Stimulated activated naive CD4-positive, alpha-beta T cell treated with Interleukin-2 at 50 U/mL for 16 hours (primary cell): Measurements from ENCODE around the gene BMPER.

Source experiments
- DNase-seq: peaks from one replicate; lab custom pipeline; 2025; lab: John Stamatoyannopoulos, UW

The BMPER gene

GRCh38 chr7:34184466-34184865 lies 279.1 kb downstream of the BMPER start:
- no peak for DNase-seq

GRCh38 chr7:34187798-34188307 lies 282.5 kb downstream of the BMPER start:
- DNase-seq: no peak

DNA sequence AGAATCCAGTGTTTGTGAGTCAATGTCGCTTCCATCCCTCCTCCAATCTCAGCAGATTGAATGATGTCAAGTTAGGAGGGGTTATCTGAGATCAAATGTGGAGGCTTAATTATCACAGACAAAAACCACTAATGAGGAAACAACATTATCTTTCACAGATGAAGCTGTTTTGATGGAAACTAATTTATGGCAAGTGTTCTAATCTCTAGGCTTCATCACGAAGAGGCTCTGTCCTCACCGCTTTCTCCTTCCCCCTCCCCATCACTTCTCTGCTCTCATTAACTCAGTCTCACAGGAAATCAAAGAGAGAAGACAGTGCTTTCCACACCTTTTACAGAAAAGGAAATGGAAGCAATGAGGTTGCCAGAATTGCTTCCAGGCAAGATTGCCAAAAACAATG lies 283.7 kb downstream of the BMPER start:
- no peak for DNase-seq

- no peak for DNase-seq
Measured at GRCh38 chr7:34190299-34190698, 285.0 kb downstream of the BMPER start.

DNA sequence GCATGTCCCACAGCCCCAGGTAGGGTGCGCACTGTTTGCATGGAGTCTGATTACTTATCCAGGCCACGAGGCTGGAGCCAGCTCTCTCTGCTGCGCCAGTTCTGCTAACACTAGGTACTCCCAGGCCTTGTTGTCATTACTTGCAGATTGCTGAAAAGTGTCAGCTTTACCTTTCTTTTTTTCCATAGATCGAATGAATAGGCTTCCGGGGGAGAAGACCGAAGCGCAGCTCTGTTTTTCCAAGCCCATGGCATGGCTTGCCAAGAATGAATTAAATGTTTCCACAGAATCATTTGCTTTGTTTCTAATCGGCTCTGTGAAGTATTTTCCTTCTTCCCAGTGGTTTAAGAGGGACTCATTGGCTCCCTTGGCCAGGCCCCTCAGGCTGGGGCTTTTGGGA lies 285.8 kb downstream of the BMPER start:
- no peak for DNase-seq

- no peak for DNase-seq
Measured at GRCh38 chr7:34191771-34192479, 286.6 kb downstream of the BMPER start.

DNA sequence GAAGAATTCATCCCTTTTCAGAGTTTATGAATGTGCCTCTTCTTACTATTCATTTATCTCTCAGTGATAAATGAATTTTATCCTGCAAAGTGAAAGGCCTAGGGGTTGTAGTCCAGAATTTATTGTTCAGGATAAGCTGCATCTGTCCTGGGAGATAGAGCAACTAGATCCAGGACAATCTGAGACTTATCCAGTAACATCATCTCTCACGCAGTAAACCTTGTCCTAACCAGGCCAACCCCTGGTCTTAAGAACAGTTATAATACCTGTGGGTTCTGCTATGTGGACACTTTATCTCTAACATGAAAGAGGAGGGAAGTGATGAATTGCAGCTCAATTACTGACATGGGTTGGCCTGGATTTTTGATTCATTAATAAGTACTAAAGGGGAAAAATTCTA lies 287.6 kb downstream of the BMPER start:
- no peak for DNase-seq

GRCh38 chr7:34198231-34198641 lies 292.9 kb downstream of the BMPER start:
- no peak for DNase-seq
